Inflammatory macrophage treated with lipopolysaccharide for 1 hour (primary cell): ENCODE results near the gene NME3.

Source experiments
- DNase-seq, 2 donors: peaks; one replicate each; pipeline ENCODE4 v3.0.0-alpha.2; 2020 to 2022

The NME3 gene

GRCh38 chr16:1779741-1780676 lies 8.7 kb upstream of the NME3 start:
- DNase-seq: no peak

- no peak for DNase-seq
Measured at GRCh38 chr16:1779234-1779701, 7.9 kb upstream of the NME3 start.

DNA sequence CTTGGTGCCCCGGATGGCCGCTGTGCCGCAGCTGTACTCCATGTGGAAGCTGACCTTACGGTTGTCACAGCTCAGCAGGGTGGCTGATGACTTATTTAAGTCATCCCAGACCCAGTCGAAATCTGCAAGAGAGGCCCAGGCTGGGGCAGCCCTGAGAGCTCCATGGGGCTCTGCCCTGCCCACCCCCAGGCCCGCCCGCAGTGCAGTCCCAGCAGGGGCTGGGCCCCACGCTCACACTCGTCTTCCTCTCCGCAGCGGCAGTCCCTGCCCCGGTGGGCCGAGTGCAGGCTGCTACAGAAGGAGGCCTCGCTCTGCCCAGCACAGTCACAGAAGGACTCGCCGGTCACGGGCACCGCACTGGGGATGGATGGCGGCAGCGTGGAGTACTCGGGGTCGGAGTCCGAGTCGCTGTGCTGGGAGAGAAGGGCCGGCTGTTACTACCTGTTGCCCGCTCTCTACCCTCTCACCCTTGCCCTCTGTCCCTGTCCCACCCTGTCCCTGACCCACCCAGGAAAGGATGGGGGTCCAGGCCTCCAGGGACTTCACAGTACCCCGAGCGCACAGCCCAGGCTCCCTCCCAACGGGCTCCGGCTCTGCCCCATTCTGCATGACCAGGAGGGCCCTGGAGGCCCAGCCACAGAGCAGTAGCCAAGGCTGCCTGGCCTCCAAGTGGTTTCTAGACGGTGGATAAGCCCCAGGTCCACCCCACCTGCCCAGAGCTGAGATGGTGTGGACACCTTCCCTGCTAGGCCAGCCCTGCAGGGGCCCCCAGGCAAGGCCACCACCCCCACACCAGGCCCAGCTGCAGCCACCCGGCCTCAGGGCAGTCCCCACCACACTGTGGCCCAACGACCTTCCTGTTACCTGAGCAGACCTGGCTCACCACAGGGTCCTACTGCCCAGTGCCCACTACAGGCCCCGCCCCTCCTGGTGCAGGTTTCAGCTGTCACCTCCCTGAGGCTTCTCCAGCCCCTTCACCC lies 7.1 kb upstream of the NME3 start:
- DNase-seq: no peak

- no peak for DNase-seq
Measured at GRCh38 chr16:1777375-1778199, 6.2 kb upstream of the NME3 start.

- DNase-seq: no peak
Measured at GRCh38 chr16:1776991-1777374, 5.6 kb upstream of the NME3 start.

DNA sequence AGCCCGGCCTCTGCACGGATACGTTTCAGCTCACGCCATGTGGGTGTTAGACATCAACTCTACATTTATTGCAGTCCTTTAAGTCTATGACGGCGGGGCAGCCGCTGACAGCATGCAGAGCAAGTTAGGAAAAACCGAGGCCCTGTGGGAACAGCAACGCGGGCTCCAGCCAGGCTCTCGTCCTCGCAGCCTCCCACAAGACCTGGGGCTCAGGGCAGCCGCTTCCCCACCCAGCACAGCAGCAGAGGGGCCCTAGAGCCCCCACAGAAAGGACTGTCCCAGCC lies 5.3 kb upstream of the NME3 start:
- no peak for DNase-seq

- no peak for DNase-seq
Measured at GRCh38 chr16:1775846-1776671, 4.7 kb upstream of the NME3 start.

DNA sequence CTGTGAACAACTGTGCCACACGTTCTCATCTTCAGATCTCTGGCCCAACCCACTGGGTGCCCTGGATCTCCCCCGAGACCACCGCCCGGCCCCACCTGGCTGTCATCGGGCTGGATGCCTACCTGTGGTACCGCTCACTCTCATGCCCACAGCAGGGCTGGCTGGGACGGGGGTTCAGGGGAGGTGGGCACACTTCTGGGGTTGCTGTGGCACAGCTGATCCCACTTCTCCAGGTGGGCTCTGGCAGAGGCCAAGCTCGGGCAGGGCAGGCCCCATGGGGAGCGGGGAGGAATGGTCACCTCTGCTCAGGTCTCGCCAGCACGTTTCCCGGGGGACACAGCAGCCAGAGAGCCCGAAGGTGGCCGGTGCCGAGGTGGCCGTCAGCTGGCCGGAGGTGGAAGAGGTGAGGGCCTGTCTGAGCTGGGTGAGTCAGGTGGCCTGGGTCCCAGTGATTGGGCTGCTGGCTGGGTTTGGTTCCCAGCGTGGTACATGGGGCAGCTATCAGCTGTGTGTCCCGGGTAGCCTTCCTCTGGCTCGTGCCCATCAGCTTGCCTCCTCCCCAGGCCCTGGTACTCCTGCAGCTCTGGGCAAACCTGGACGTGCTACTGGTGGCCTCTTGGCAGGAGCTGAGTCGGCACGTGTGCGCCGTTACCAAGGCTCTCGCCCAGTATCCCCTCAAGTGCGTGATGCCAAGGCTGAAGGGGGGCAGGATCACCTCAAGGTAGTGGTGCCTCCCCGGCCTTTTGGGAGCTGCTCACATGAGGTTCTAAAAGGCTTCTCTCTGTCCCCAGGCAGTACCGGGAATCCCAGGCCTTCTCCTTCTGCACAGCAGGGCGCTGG lies 3.9 kb upstream of the NME3 start:
- DNase-seq: no peak

GRCh38 chr16:1774448-1774780 lies 3.1 kb upstream of the NME3 start:
- no peak for DNase-seq

DNA sequence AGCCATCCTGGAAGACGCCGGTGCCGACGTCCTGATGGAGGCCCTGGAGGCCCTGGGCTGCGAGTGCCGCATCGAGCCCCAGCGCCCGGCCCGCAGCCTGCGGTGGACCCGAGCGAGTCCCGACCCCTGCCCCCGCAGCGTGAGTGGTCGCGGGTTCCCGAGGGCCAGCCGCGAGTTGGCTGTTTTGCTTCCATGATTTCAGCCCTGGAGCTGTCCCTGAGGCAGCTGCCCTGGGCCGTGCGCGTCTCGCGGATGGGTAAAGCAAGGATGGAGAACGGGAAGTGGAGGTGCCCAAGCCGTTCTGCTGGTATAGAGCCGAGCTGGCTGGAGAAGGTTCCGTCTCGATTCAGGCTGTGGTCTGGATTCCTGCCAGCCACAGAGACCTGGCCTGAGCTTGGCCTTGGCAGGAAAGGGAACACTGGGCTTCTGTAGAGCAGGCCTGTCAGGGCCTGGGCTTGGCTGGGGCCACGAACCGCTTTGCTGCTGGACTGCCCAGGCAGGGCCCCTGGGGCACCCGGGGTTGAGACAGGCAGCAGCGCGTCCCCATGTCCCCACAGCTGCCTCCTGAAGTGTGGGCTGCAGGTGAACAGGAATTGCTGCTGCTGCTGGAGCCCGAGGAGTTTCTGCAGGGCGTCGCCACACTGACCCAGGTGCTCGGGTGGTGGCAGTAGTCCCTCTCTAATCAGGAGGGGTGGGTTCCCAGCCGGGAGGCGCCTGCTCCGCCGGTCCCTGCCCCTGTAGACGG lies 2.5 kb upstream of the NME3 start:
- peak; percentile 8 to 36 for DNase-seq

GRCh38 chr16:1772908-1773702 lies 1.8 kb upstream of the NME3 start, which contains the start of gene MRPS34:
MRPS34 (minus strand) TSS chr16:1773134; CDS start chr16:1773119, 15 bp downstream.
- peak; percentile 74 to 88 for DNase-seq

- DNase-seq: peak in 1 of 2 donors; percentile 10
Measured at GRCh38 chr16:1772362-1772907, 1.1 kb upstream of the NME3 start, which contains the start of gene EME2. EME2 (plus strand) TSS chr16:1772810; CDS start chr16:1773228, 418 bp downstream.

DNA sequence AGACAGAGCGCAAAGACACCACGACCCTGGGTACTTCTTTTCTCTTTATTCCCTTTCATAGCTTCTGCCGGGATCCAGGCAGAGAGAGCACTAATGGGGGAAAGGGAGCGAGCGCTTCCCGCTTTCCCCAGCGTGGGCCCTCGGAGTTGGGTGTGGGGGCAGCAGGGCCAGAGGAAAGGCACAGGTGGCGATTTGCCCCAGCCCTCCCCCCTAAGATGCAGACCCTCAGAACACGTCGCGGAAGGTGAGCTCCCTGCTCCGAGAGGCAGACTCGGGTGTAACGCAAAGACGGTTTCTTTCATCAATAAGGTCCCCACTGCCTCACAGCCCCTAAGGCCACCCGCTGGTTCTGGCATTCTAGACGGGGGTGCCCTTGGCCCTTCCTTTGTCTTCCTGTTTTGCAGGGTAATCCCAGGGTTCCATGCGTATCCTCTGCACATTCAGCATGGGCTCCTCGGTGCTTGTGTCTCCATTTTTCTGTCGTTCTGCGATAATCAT lies 570 bp upstream of the NME3 start:
- peak in 1 of 2 donors; percentile 17 for DNase-seq

GRCh38 chr16:1770328-1771187 lies 785 bp downstream of the NME3 start:
- peak; percentile 11 to 34 for DNase-seq

- no peak for DNase-seq
Measured at GRCh38 chr16:1769402-1770300, 1.7 kb downstream of the NME3 start.

- DNase-seq: no peak
Measured at GRCh38 chr16:1768767-1769401, 2.5 kb downstream of the NME3 start.
